Gastrocnemius medialis (tissue), 4 donors: Measurements from ENCODE around the gene RALGAPA2. TPM values are rescaled to one million over a fixed set of nuclear protein-coding genes. Genes with fewer than 3 reads are reported as not detected.

ENCODE experiments used
- ATAC-seq, 2 donors: fragments of 150-250 bp; one replicate each; pipeline ENCODE4 v1.9.1; 2016
- DNase-seq, 2 donors: peaks; one replicate each; pipeline ENCODE4 v3.0.0-alpha.2; 2019
- H3K27ac ChIP-seq, 4 donors: fragments of 200-600 bp; sonication (generic); 1 replicate in 1 of 4; 2 replicates in 3 of 4; pipeline ENCODE4 v1.5.1; 2016 to 2018; ENCODE audit warnings: mild to moderate bottlenecking in 2 of 4, moderate library complexity in 1 of 4
- H3K27me3 ChIP-seq, 3 donors: fragments of 200-600 bp; sonication (generic) in 2 of 3; 1 replicate in 1 of 3; 2 replicates in 2 of 3; pipeline versions ENCODE4 v1.5.1 to v1.6.0; 2016 to 2019; ENCODE audit warnings: mild to moderate bottlenecking in 1 of 3, moderate library complexity in 1 of 3
- H3K36me3 ChIP-seq, 2 donors: fragments of 200-600 bp; sonication (generic) in 1 of 2; one replicate each; pipeline ENCODE4 v1.5.1; 2017 to 2018
- H3K4me1 ChIP-seq, 2 donors: fragments of 200-600 bp; sonication (generic) in 1 of 2; one replicate each; pipeline ENCODE4 v1.5.1; 2016 to 2017; ENCODE audit warnings: mild to moderate bottlenecking in 2 of 2
- H3K4me3 ChIP-seq, 4 donors: fragments of 200-600 bp; sonication (generic) in 3 of 4; 1 replicate in 1 of 4; 2 replicates in 3 of 4; pipeline ENCODE4 v1.5.1; 2016 to 2019; ENCODE audit warnings: mild to moderate bottlenecking in 2 of 4
- H3K9me3 ChIP-seq, 3 donors: fragments of 200-600 bp; sonication (generic) in 2 of 3; 1 replicate in 1 of 3; 2 replicates in 2 of 3; pipeline ENCODE4 v1.5.1; 2016 to 2019
- POLR2A ChIP-seq, 2 donors: fragments of 450-650 bp; IDR thresholded peaks; one replicate each; pipeline ENCODE4 v1.6.1; 2017; ENCODE audit warnings: antibody characterized with exemption in 2 of 2, mild to moderate bottlenecking in 2 of 2, moderate library complexity in 2 of 2
- in situ Hi-C, 4 donors: fragments of 200-750 bp; cut with MboI; loops; one replicate each; pipeline versions ENCODE4 v1.15.0 to v1.8.0; 2017; ENCODE audit warnings: low sequenced_read_pairs in 4 of 4
- intact Hi-C: fragments of 100-400 bp; cut with DNase I; formaldehyde crosslinking; loops from one replicate; pipeline ENCODE4 v1.15.1; 2023; ENCODE audit warnings: low total_unique reads
- total RNA-seq, 4 donors: library from RNA; depleted of rRNA; stranded (reverse); fragments of >200 nt; gene quantifications; one replicate each; pipeline versions ENCODE4 v1.1.0 to v1.2.3, GENCODE V29; 2016
- TF ChIP-seq, protein P1 (sequence below), 5 experiments: fragments of 450-650 bp in 3 of 5; fragments of 200-600 bp in 2 of 5; sonication (generic) in 2 of 5; IDR thresholded peaks in 4 of 5; conservative IDR thresholded peaks in 1 of 5; 1 replicate in 4 of 5; 2 replicates in 1 of 5; pipeline ENCODE4 v1.5.1; 2016 to 2019; ENCODE audit warnings: antibody characterized with exemption in 5 of 5, mild to moderate bottlenecking in 3 of 5, moderate library complexity in 3 of 5

RALGAPA2 gene
- total RNA-seq, 4 donors from 2014 or later = 43.2 to 56.9 (median 52.0) TPM

DNA sequence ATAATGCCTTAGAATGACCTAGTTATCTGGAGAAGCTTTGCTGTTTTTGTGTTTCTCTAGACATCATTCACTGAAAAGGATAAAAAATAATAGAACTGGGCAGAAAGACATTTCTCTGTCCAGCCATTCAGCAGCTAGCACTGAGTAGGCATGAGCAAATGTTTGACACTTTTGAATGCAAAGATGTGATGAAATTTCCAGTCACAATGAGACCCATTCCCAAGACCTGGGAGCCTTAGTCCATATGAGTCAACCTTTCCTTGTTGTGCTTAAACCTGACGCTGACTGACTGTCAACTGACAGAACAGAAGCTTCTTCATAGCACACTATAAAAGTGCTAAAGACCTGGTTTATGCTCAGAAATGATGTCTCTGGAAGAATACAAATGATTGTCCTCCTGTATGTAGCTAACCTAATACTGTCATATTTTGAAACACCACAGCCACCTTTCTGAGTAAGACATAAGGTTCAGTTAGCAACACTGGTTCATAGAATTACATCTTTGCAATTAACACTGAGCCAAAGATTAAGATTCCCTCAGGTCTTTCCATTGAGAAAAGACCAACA is 17.1 kb downstream of the RALGAPA2 start:
- Histone ChIP-seq H3K4me1 (peaks cover 87 to 93% of the 10 kb centered on the region in 2 donors), H3K9me3 (no peaks in the 10 kb centered on the region), H3K27me3 (no peaks in the 10 kb centered on the region), H3K36me3 (no peaks in the 10 kb centered on the region), H3K4me3 (no peak overlapping the region), H3K27ac (peak overlapping the region; percentile 52 to 70 (median 68))
- TF ChIP-seq, protein P1, sequence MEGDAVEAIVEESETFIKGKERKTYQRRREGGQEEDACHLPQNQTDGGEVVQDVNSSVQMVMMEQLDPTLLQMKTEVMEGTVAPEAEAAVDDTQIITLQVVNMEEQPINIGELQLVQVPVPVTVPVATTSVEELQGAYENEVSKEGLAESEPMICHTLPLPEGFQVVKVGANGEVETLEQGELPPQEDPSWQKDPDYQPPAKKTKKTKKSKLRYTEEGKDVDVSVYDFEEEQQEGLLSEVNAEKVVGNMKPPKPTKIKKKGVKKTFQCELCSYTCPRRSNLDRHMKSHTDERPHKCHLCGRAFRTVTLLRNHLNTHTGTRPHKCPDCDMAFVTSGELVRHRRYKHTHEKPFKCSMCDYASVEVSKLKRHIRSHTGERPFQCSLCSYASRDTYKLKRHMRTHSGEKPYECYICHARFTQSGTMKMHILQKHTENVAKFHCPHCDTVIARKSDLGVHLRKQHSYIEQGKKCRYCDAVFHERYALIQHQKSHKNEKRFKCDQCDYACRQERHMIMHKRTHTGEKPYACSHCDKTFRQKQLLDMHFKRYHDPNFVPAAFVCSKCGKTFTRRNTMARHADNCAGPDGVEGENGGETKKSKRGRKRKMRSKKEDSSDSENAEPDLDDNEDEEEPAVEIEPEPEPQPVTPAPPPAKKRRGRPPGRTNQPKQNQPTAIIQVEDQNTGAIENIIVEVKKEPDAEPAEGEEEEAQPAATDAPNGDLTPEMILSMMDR (IDR thresholded peaks at IDR 0.05 in 4 of 5, conservative IDR thresholded peaks at IDR 0.05 in 1 of 5) = no peak
- no peak for TF ChIP-seq POLR2A (IDR thresholded peaks at IDR 0.05)
- intact Hi-C loops (no loop called here), in situ Hi-C loops (loop anchor here in 1 of 4 donors (10.0 kb wide), 1 partner anchor 89 kb away; no protein-coding TSS in a partner anchor)
- DNase-seq (no peak), ATAC-seq (peak; percentile 57 to 80)

DNA sequence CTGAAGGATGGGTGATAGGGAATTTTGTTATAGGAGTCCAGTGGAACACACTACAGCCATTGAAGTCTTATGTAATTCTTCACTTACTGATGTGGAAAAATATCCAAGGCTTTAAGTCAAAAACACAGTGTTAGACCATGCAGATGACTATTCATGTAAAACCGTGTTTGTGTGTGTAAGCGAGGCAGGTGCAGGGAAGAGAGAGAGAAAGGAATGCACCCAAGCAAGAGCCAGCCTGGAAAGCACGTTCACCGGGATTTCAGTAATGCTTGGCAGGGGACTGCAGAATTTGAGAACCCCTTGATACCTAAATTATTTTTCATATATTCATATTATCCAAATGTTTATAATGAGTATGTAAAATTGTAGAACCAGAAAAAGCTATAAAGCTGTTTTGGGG is 17.9 kb downstream of the RALGAPA2 start:
- TF ChIP-seq, protein P1 (IDR thresholded peaks at IDR 0.05 in 4 of 5, conservative IDR thresholded peaks at IDR 0.05 in 1 of 5) = no peak
- TF ChIP-seq POLR2A (IDR thresholded peaks at IDR 0.05) = no peak
- Histone ChIP-seq H3K4me3 (no peak overlapping the region), H3K27me3 (no peaks in the 10 kb centered on the region), H3K4me1 (peaks cover 91 to 98% of the 10 kb centered on the region in 2 donors), H3K9me3 (no peaks in the 10 kb centered on the region), H3K36me3 (no peaks in the 10 kb centered on the region), H3K27ac (peak overlapping the region; percentile 52 to 70 (median 68))
- intact Hi-C loops = loop anchor here (5.0 kb wide), 1 partner anchor 88 kb away; no protein-coding TSS in a partner anchor
- in situ Hi-C loops = loop anchor here in 1 of 4 donors (10.0 kb wide), 1 partner anchor 90 kb away; no protein-coding TSS in a partner anchor
- no peak for DNase-seq
- ATAC-seq = no peak

DNA sequence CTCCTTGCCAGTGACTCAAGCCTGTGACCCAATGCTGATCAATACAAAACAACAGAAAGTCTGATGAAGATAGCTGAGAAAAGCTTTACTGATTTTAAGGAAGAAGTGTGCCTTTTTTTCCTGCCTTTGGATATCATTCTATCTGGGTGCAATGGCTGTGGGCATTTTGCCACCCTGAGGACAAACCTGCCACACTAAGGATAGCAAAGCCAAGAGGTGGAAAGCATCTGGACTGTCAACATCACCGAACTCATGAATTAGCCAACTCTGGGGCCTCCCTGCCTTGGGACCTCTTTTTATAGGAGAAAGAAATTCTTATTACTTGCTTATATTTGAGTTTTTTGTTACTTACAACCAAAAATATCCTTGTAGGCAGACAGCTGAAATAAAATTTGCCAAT is 19.9 kb downstream of the RALGAPA2 start:
- TF ChIP-seq POLR2A (IDR thresholded peaks at IDR 0.05) = no peak
- TF ChIP-seq, protein P1 (IDR thresholded peaks at IDR 0.05 in 4 of 5, conservative IDR thresholded peaks at IDR 0.05 in 1 of 5) = no peak
- H3K27ac ChIP-seq = peak overlapping the region in 3 of 4 donors; percentile 4 to 67 (median 61)

DNA sequence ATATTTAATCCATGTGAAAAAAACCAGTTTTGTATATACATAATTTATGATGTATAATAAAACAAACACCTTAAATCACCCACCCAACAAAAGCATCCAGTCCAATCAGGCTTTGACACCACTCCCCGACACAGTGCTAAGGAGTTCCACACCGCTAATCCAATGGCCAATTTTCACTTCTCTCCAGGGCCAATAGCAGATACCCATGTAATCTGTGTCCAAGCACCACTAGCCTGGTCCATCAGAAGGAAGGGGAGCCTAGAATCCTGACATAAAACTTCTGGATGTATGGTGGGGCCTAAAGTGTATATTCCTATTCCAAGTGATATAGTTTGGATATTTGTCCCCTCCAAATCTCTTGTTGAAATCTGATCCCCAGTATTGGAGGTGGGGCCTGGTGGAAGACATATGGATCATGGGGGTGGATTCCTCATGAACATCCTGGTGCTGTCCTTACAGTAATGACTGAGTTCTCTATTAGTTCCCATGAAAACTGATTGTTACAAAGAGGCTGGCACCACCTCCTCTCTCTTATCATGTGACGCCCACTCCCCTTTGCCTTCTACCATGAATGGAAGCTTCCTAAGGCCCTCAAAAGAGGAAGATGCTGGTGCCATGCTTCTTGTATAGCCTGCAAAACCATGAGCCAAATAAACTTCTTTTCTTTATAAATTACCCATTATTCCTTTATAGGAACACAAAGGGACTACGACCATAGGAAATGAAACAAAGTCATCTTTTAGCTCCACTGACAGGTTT is 20.8 kb downstream of the RALGAPA2 start:
- no peak for ATAC-seq
- intact Hi-C loops (loop anchor here (5.0 kb wide), 1 partner anchor 91 kb away; no protein-coding TSS in a partner anchor), in situ Hi-C loops (loop anchor here in 1 of 4 donors (10.0 kb wide), 1 partner anchor 93 kb away; no protein-coding TSS in a partner anchor)
- Histone ChIP-seq H3K27ac (peak overlapping the region in 3 of 4 donors; percentile 39 to 67 (median 61)), H3K9me3 (no peaks in the 10 kb centered on the region), H3K27me3 (no peaks in the 10 kb centered on the region), H3K4me1 (peaks cover 87 to 92% of the 10 kb centered on the region in 2 donors), H3K4me3 (no peak overlapping the region), H3K36me3 (no peaks in the 10 kb centered on the region)
- DNase-seq = no peak
- TF ChIP-seq, protein P1 (IDR thresholded peaks at IDR 0.05 in 4 of 5, conservative IDR thresholded peaks at IDR 0.05 in 1 of 5) = no peak
- no peak for TF ChIP-seq POLR2A (IDR thresholded peaks at IDR 0.05)

More for the DNA sequence above, 19.9 kb downstream of the RALGAPA2 start:
- no peaks in the 10 kb centered on the region for H3K9me3 ChIP-seq
- H3K4me1 ChIP-seq = peaks cover 88 to 91% of the 10 kb centered on the region in 2 donors
- in situ Hi-C loops = loop anchor here in 1 of 4 donors (10.0 kb wide), 1 partner anchor 92 kb away; no protein-coding TSS in a partner anchor
- DNase-seq (no peak), ATAC-seq (no peak)
- H3K4me3 ChIP-seq = no peak overlapping the region
- no peaks in the 10 kb centered on the region for H3K36me3 ChIP-seq
- no peaks in the 10 kb centered on the region for H3K27me3 ChIP-seq
- intact Hi-C loops = loop anchor here (5.0 kb wide), 1 partner anchor 90 kb away; no protein-coding TSS in a partner anchor
